HS-27A (cell line): ENCODE results near the gene VAV2.

Experiments
- DNase-seq: peaks from one replicate; pipeline ENCODE4 v3.0.0-alpha.2; 2012; ENCODE audit warnings: low read depth, missing footprints

Gene VAV2

GRCh38 chr9:133835262-133835901 lies 156.7 kb downstream of the VAV2 start:
- DNase-seq: no peak

- no peak for DNase-seq
Measured at GRCh38 chr9:133834080-133834976, 157.8 kb downstream of the VAV2 start.

GRCh38 chr9:133833388-133834025 lies 158.6 kb downstream of the VAV2 start:
- DNase-seq: no peak

- no peak for DNase-seq
Measured at GRCh38 chr9:133832877-133833276, 159.2 kb downstream of the VAV2 start.

- DNase-seq: no peak
Measured at GRCh38 chr9:133830711-133831110, 161.4 kb downstream of the VAV2 start.

- no peak for DNase-seq
Measured at GRCh38 chr9:133830310-133830709, 161.8 kb downstream of the VAV2 start.

- DNase-seq: no peak
Measured at GRCh38 chr9:133828338-133828997, 163.7 kb downstream of the VAV2 start.

- DNase-seq: no peak
Measured at GRCh38 chr9:133826289-133827085, 165.6 kb downstream of the VAV2 start.

GRCh38 chr9:133825555-133826218 lies 166.4 kb downstream of the VAV2 start:
- DNase-seq: no peak

- no peak for DNase-seq
Measured at GRCh38 chr9:133824802-133825186, 167.3 kb downstream of the VAV2 start.

GRCh38 chr9:133824106-133824801 lies 167.9 kb downstream of the VAV2 start:
- DNase-seq: no peak

GRCh38 chr9:133823189-133824105 lies 168.7 kb downstream of the VAV2 start:
- no peak for DNase-seq

- no peak for DNase-seq
Measured at GRCh38 chr9:133822430-133823065, 169.6 kb downstream of the VAV2 start.

GRCh38 chr9:133821601-133822429 lies 170.3 kb downstream of the VAV2 start:
- no peak for DNase-seq

GRCh38 chr9:133819923-133820322 lies 172.2 kb downstream of the VAV2 start:
- no peak for DNase-seq

- no peak for DNase-seq
Measured at GRCh38 chr9:133818444-133818843, 173.7 kb downstream of the VAV2 start.

- DNase-seq: no peak
Measured at GRCh38 chr9:133815781-133816180, 176.3 kb downstream of the VAV2 start.
